Nephron progenitor cell (in vitro differentiated cells): ENCODE results near the gene NCOA7.
A peak's percentile ranks its signal among the peaks of the same experiment; 100 is the strongest.

Experiments
- DNase-seq: peaks from one replicate; pipeline ENCODE4 v3.0.0; 2021
- H3K27ac Mint-ChIP-seq: 2 replicates; pipeline ENCODE4 v1.8.0; 2021; ENCODE audit warnings: mild to moderate bottlenecking, moderate library complexity, mixed read lengths
- H3K27me3 Mint-ChIP-seq: 2 replicates; pipeline ENCODE4 v1.8.0; 2021; ENCODE audit warnings: mild to moderate bottlenecking, low read depth, mixed read lengths; ENCODE audit not compliant: poor library complexity
- H3K36me3 Mint-ChIP-seq: 2 replicates; pipeline ENCODE4 v1.8.0; 2021; ENCODE audit warnings: low read depth, mixed read lengths
- H3K4me1 Mint-ChIP-seq: 2 replicates; pipeline ENCODE4 v1.8.0; 2021; ENCODE audit warnings: mixed read lengths
- H3K4me3 Mint-ChIP-seq: 2 replicates; pipeline ENCODE4 v1.8.0; 2021; ENCODE audit warnings: mild to moderate bottlenecking, moderate library complexity, mixed read lengths
- H3K9me3 Mint-ChIP-seq: 2 replicates; pipeline ENCODE4 v1.8.0; 2021; ENCODE audit warnings: mild to moderate bottlenecking, moderate library complexity, mixed read lengths
- CTCF ChIP-seq: fragments of 200-600 bp; sonication (generic); IDR thresholded peaks from 2 replicates; pipeline ENCODE4 v1.5.0; 2021; ENCODE audit warnings: antibody characterized with exemption

Gene NCOA7

GRCh38 chr6:125753218-125753936, 37.4 kb upstream of the NCOA7 start:
- no peaks in the 10 kb centered on the region for H3K27me3 Mint-ChIP-seq
- H3K4me1 Mint-ChIP-seq, result peaks cover 53% of the 10 kb centered on the region

GRCh38 chr6:125753937-125754259, 36.9 kb upstream of the NCOA7 start:
- Mint-ChIP-seq H3K4me3 (no peak overlapping the region), H3K36me3 (peaks cover 34% of the 10 kb centered on the region), H3K9me3 (no peaks in the 10 kb centered on the region), H3K4me1 (peaks cover 54% of the 10 kb centered on the region), H3K27me3 (no peaks in the 10 kb centered on the region), H3K27ac (no peak overlapping the region)
- no peak for DNase-seq
- TF ChIP-seq CTCF, result no peak

More at GRCh38 chr6:125753218-125753936, 37.4 kb upstream of the NCOA7 start:
- DNase-seq, result no peak
- Mint-ChIP-seq H3K36me3 (peaks cover 28% of the 10 kb centered on the region), H3K27ac (no peak overlapping the region), H3K4me3 (peak overlapping the region; percentile 69), H3K9me3 (no peaks in the 10 kb centered on the region)
- TF ChIP-seq CTCF, result peak; percentile 44

- Mint-ChIP-seq H3K27me3 (no peaks in the 10 kb centered on the region), H3K9me3 (no peaks in the 10 kb centered on the region), H3K27ac (no peak overlapping the region), H3K36me3 (peaks cover 40% of the 10 kb centered on the region), H3K4me1 (peaks cover 60% of the 10 kb centered on the region), H3K4me3 (no peak overlapping the region)
- TF ChIP-seq CTCF, result no peak
- DNase-seq, result no peak
Measured at GRCh38 chr6:125754566-125754965, 36.2 kb upstream of the NCOA7 start.

- TF ChIP-seq CTCF, result peak; percentile 53
- Mint-ChIP-seq H3K27ac (no peak overlapping the region), H3K36me3 (peaks cover 53% of the 10 kb centered on the region), H3K27me3 (no peaks in the 10 kb centered on the region), H3K4me3 (no peak overlapping the region), H3K9me3 (no peaks in the 10 kb centered on the region), H3K4me1 (peaks cover 25% of the 10 kb centered on the region)
- DNase-seq, result peak; percentile 53
Measured at GRCh38 chr6:125759184-125759902, 31.4 kb upstream of the NCOA7 start.

- Mint-ChIP-seq H3K4me1 (peaks cover 23% of the 10 kb centered on the region), H3K27me3 (no peaks in the 10 kb centered on the region), H3K9me3 (no peaks in the 10 kb centered on the region), H3K4me3 (no peak overlapping the region), H3K36me3 (peaks cover 49% of the 10 kb centered on the region), H3K27ac (no peak overlapping the region)
- DNase-seq, result no peak
- TF ChIP-seq CTCF, result no peak
Measured at GRCh38 chr6:125759959-125760457, 30.8 kb upstream of the NCOA7 start.
